Ammon's horn (tissue), 1 donor: ENCODE data around the gene DYNC2I2.

Experiments
- DNase-seq: peaks from one replicate; pipeline ENCODE4 v3.0.0-alpha.2; 2016; ENCODE audit warnings: low spot score

DYNC2I2 gene

DNA sequence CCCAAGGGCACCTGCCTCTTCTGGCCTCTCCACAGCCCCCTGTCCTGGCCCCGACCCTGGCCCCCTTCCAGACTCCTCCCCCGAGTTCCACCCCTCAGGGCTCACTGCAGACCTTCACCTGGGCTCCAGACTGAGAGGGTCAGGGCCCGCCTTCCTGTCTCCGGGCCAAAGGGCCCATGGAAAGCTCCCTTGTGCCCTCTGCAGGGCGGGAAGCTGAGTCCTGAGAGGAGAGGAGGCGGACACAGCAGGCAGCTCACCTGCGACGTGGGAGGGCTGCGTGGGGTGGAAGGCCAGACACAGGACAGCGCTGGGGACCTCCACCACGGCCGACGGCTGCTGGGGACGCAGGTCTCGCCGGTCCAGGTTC, 20.6 kb downstream of the DYNC2I2 start:
- DNase-seq: no peak

DNA sequence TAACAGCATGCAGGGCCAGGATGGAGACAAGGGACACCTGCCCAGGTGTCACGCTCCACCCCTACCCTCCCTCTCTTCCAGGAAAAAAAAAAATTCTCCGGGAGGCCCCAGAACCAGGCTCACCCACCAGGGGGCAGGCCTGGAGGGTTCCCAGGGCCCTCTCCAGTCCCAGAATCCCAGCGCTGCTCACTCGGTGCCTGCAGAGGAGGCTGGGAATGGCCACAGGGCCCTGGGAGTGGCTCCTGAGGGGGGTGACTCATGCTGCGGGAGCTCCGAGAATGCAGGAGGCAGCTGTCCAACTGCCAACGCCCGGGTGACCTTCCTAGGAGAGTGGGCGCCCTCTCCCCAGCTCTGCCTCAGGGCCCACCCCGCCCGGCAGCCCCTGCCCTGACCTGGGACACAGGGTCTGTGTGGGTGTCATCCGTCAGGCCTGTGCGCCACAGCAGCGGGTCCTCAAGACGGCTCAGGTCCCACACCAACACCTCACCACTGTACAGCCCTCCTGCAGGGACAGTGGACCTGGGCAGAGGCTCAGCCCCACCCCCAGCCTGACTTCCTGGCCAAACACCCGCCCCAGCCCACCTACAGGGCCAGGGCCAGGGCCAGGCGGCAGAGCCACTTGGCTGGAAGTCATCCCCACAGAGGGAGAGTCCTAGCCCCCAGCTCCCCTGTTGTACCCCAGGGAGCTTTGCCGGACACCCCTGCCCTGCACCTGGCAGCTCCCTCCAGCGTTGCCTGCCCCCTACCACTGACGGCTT, 21.2 kb downstream of the DYNC2I2 start:
- DNase-seq: no peak

DNA sequence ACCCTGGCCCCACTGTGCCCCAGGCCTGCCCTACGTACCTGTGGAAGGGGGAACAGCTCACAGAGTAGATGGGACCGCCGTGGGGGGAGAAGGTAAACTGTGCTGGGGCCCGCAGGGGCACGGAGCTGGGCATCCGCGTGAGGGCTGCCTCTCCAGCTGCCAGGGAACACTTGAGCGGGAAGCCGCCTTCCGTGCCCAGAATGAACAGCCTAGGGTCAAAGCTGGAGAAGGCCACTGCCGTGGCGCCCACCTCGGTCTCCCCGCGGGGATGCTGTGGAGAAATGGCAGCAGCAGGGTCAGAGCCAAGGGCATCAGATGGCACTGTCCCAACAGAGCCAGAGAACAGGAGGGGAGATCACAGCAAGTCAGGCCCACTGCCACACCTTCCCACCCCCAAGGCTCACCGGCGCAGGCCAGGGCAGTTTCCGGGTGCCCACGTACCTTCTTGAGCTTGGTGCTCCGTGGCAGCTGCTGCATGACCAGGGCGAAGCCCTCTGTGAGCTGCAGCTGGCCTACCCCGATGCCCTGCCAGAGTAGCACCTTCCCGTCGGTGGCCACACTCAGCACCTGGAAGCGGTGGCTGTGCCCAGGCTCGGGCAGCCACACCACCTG, 21.9 kb downstream of the DYNC2I2 start:
- DNase-seq: no peak

DNA sequence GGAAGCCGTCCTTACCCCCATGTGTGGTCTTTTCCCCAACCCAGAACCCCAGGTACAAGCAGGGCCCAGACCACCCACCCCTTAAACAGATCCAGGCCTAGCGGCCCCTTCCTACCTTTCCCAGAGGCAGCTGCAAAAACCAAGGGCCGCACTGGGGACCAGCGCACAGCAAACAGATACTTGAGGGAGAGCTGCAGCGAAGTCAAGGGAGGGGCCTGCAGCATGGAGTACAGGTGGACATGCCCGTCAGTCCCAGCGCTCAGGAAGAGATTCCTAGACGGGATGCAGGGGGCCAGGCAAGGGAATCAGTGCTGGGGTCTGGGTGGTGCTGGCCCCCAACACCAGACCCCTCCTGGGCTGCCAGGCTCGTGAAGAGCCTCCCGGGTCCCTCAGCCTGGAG, 22.5 kb downstream of the DYNC2I2 start:
- no peak for DNase-seq

DNA sequence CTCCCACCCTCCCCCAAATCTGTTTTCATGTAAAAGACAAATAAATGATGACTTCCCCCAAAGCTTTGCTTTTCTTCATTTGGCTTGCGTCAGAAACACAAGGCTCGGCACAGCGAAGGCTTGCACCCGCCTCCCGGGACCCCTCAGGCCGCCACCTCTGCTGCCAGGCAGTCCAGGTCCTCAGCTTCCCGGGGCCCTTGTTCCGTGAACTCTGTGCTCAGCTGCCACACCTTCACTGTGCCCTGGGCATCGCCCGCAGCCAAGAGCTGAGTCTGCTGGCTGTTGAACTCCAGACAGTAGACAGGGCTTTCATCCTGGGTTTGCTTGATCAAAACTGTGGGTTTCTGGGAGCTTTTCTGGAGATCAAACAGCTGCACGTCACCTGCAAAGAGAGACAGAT, 23.0 kb downstream of the DYNC2I2 start:
- no peak for DNase-seq

DNA sequence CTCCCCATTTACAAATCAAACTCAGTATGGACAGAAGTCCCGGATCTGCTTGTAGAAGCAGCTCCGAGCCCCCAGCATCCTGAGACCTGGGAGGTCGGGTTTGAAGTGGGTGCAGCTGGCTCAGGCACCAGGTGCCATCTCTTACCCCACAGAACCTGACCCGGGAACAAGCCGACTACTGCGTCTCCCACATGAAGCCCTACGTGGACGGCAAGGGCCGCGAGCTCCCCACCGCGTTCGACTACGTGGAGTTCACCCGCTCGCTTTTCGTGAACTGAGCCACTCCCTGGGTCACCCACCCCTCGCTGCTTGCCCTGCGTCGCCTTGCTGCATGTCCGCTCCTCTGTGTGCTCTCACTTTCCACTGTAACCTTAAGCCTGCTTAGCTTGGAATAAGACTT, 23.6 kb downstream of the DYNC2I2 start:
- no peak for DNase-seq

DNA sequence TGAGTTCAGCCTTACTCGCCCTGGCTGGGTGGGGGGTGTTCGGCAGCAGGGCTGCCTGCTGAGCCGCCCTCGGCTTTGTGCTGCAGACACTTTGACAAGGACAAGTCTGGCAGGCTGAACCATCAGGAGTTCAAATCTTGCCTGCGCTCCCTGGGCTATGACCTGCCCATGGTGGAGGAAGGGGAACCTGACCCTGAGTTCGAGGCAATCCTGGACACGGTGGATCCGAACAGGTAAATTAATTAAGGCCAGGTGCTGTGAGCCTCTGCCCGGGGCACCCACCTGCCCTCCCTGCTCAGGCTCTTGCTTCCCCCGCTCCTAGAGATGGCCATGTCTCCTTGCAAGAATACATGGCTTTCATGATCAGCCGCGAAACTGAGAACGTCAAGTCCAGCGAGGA, 24.2 kb downstream of the DYNC2I2 start:
- no peak for DNase-seq

DNA sequence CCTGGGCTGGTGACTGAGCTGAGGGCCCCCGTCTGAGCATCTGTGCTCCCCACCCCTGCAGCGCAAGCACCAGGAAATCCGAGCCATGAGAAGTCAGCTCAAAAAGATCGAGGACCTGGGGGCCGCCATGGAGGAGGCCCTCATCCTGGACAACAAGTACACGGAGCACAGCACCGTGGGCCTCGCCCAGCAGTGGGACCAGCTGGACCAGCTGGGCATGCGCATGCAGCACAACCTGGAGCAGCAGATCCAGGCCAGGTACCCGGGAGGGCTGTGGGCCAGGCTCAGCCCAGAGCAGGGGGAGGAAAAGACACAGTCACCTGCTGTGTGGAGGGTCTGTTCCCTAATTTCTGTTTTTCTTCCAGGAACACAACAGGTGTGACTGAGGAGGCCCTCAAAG, 24.6 kb downstream of the DYNC2I2 start:
- no peak for DNase-seq

DNA sequence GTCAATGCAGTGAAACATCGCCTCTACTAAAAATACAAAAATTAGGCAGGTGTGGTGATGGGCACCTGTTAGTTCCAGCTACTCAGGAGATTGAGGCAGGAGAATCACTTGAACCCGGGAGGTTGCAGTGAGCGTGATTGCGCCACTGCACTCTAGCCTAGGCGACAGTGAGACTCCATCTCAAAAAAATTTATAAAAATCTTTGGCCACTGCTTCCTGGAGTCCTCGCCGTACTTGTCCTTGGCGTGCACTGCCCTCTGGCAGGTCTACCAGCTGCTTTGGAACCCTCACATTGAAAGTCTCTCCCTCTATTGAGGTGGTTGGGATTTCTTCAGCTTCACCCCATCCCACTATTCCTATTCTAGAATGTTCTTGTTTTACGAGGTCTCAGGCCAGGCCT, 25.0 kb downstream of the DYNC2I2 start:
- DNase-seq: no peak

DNA sequence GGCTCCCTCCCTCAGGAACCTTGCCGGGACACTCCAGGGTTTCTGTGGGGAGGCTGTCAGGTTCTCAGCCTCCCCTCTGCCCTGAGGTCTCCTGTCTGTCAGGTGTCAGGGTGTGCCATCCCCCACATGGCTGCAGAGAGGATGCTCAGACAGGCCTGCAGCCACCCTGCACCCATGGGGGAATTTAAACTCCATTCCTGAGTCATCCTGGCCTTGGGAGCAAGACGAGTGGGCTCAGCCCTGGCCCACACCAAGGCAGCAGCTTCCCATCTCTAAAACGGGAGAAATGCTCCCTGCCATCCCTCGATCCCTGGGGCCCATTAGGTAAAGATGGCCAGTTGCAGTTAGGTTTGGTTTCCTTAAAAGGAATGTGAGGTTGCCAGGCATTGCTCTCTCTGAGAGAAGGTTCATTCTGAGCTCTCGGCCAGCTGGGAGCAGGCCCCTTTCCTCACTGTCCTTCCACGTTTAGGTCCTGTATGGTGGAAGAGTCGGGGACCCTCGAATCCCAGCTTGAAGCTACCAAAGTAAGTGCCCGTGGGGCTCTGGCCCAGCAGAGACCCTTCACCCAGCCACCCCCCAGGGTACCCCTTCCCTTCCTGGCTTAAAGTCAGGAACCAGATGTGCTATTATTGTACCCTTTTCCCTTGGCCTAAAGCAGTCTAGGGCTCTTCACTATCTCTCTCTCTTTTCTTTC, 26.6 kb downstream of the DYNC2I2 start:
- no peak for DNase-seq

DNA sequence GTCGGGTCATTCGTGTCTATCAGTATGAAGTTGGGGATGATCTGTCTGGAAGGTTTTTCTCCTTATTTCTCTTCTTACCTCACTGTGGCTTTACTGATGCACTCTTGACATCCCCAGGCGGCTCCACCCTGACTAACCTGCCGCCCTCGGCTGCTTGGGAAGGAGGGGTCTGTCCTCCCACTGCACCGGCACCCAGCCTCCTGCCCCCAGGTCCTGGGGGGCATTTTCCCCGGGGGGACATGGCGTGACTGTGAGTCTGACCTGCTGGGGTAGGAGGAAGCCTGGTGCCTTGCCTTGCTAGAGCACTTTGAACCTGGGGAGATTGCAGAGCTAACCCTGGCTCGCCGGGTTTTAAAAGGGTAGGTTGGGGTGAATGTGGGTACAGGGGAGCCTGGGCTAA, 27.5 kb downstream of the DYNC2I2 start:
- no peak for DNase-seq

DNA sequence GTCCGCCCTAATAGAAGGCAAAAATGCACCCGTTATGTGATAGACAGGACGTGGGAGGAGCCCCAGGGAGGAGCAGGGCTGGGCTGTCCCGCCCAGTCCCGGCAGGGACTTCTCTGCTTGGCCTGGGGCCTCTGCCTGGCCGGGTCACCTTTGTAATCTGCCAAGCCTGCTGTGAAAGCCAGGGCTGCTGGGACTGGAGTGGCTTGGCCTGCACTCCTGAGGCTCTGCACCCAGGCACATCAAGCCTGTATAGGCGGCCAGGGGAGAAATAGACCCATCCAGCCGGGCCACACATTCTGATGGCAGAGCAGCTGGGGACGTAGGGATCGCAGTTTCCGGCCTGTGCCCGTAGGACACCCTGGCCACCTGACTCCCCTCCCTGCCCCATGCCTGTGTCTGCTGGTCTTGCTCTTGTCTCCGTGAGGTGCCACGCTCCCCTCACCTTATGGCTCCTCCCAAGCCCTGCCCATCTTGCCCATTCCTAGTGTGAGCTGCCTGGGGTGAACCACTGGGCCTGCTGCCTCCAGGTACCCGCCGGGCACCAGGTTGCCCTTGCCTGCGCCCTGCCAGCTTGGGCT, 28.1 kb downstream of the DYNC2I2 start:
- DNase-seq: peak; percentile 59

DNA sequence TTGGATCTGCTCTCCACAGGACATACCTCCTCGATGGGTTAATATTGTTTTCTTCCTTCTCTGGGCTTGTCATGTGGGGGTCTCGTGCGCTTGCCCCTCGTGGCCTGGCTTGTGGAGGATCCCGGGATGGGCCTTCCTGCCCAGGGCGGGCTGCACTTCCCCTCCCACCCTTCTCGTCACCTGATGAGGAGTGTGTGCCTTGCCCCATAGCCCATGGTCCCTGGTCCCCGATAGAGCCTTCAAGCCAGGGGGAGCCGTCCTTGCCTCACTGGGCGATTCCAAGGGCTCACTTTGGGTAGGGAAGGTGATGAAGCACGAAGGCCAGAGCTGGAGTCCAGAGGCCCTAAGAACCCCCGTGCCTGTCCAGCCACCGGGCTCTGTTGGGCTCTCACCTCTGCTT, 28.7 kb downstream of the DYNC2I2 start:
- DNase-seq: no peak

DNA sequence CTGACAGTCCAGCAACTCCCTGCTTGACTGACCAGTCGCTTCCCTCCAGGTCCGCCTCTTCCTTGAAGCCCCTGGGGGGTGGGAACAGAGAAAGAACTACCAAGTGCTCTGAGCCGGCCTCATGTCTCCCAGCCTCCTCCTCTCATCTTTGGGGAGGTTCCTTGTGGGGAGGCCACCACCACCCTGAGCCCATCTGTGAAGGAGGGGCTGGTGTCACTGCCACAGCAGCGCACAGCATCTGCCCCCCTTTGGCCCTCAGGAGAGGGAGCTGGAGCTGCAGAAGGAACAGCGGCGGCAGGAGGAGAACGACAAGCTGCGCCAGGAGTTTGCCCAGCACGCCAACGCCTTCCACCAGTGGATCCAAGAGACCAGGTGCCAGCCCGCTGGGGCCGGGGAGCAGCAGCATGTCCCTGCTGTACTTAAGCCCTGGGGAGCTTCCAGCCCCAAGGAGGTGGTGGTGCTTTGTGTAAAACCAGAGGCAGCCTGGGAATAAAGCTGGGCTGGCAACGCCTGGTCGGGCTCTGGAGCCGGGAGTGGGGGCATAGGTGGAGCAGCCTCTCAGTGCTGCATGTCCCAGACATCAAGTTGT, 29.4 kb downstream of the DYNC2I2 start:
- peak; percentile 56 for DNase-seq

DNA sequence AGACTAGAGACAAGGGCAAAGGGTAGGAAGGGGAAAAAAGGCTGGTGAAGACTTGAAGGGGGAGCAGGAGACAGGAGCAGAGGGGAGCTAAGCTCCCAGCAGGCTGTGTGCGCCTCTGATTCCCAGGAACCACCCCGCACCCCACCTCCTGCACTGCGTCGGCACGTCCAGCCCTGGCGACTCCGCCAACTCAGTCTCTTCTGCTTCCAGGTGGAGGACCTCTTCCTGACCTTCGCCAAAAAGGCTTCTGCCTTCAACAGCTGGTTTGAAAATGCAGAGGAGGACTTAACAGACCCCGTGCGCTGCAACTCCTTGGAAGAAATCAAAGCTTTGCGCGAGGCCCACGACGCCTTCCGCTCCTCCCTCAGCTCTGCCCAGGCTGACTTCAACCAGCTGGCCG, 30.5 kb downstream of the DYNC2I2 start:
- DNase-seq: no peak

DNA sequence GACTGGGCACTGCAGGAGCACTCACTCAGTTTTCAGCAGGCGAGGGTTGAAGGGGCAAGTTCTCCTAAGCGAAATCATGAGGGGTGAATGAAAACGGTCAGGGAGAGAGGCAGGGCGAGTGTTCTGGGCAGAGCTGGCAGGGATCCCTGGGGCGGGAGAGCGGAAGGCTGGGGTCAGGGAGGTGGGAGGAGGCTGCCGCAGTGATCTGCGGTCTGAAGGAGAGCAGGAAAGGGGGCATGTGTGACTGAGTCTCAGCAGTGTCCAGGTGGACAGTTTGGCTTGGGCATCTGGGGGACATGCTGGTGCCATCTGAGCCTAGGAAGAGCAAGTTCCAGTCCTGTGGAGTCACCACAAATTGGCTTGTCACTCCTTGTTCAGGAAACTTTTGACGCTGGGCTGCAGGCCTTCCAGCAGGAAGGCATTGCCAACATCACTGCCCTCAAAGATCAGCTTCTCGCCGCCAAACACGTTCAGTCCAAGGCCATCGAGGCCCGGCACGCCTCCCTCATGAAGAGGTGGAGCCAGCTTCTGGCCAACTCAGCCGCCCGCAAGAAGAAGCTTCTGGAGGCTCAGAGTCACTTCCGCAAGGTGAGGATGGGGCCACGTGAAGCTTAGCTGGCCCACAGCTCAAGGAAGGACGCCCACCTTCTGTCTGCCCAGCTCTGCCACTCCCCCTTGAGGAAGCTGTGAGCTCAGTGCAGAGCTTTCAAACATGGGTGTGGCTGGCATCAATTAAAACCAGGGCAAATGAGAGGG, 31.1 kb downstream of the DYNC2I2 start:
- DNase-seq: no peak

DNA sequence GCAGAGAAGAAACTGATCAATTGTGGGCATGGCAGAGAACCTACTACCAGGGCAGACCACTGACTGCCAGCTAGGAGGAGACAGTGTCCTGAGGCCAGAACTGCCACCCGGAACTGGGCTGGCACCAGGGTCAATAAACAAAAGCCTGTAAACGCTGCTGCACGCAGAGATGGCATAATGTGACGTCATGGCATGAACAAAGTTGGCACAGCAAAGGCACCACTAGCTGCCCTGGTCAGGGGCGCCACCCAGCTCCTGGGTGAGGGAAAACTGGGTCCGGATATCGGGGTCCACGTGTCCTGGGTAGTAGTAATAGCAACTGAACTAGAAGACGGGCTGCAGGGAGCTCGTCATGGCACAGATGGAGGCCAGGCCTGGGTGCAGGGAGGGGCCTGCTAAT, 32.1 kb downstream of the DYNC2I2 start:
- no peak for DNase-seq

DNA sequence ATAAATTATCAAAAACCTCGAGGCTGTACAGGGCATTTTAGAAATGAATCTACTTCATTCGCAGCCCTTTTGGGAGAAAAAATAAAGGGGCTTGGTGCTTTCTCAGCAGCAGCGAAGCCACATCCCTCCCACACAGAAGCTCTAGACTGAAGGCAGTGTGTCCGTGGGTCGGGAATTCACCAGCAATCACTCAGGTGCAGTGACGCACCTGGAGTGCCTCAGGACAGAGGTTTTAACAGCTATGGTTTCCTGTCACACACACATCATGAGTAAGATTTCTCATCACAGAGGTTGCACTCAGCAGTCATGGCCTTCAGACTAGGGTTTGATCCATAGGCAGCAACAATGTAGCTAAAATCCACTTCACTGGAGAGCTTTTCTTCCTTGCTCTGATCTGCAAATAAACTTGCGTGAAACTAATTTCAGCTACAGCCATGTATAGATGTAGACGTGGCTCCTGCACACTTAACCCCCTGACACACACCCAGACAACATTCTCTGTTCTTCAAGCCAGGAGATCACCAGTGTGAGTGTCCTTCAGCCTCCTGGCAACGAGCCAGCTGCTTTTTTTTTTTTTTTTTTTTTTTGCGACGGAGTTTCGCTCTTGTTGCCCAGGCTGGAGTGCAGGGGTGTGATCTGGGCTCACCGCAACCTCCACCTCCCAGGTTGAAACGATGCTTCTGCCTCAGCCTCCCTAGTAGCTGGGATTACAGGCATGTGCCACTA, 34.8 kb downstream of the DYNC2I2 start:
- DNase-seq: no peak

DNA sequence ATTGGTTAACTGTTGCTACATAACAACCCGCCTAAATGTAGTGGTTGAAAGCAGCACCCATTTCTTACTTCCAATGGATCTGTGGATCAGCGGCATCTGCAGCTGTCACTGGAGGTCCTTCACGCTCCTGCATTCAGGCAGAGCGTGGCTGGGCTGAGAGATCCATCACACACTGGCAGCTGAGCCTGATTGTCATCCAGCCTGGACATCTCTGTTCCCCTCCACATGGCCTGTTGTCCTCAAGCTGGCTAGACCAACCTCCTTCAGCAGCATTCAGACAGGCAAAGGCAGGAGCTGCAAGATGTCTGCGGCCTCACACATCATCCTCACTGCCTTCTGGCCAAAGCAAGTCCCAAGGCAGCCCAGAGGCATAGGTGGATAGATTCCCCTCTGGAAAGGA, 36.9 kb downstream of the DYNC2I2 start:
- no peak for DNase-seq

DNA sequence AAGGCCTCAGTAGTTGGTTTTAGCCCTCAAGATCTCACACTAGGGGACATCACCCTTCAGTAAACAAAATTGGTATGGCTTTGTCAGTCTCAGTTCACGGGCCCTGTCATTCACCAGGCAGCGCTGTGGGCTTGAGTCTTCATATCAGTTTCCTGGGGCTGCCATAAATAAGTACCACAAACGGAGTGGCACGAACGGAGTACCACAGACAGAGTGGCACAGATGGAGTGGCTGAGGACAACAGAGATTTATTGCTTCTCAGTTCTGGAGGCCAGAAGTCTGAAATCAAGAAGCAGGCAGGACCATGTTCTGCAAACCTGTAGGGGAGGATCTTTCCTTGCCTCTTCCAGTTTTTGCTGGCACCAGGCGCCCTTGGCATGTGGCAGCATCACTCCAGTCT, 37.5 kb downstream of the DYNC2I2 start:
- no peak for DNase-seq

DNA sequence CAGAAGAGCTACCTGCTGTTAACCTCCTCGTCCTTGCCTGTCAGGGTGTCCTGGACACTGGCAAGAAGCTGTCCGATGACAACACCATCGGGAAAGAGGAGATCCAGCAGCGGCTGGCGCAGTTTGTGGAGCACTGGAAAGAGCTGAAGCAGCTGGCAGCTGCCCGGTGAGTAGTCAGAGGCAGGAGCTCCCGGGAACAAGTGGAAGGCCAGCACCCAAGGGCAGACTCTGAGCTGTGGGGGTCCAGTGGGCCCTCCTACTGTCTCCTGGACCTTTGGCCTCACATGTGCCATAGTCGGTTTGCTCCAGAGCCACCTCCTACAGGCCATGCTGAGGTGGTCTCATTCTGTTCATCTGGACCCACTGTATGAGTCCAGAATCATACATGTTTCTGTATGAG, 38.7 kb downstream of the DYNC2I2 start:
- no peak for DNase-seq
